GM12801 (cell line): ENCODE measurements around the gene TMEM63B.

ENCODE experiments used
- TF ChIP-seq, protein P1 (sequence below): IDR thresholded peaks from one replicate; pipeline ENCODE4 v1.5.1; 2011; ENCODE audit warnings: control low read depth; ENCODE audit not compliant: insufficient read length; ENCODE audit errors: extremely low read depth

The TMEM63B gene

DNA sequence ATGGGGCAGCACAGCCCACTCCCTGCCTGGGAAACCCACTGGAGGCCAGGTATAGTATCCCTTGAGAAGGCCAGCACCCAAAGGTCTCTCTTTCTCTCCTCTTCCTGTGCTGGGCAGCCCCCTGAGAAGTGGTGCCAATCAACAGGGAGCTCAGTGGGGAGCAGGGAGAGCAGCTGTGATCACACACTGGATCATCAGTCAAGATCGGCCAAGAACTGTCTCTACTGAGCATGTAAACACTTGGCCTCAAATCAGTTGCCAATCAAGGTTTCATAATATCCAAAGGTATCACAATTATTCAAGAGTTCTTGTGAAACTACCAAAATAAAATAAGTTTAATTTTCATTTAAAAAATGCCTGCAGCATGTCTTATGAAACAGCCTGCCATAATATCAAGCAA, 18.9 kb upstream of the TMEM63B start:
- TF ChIP-seq, protein P1, sequence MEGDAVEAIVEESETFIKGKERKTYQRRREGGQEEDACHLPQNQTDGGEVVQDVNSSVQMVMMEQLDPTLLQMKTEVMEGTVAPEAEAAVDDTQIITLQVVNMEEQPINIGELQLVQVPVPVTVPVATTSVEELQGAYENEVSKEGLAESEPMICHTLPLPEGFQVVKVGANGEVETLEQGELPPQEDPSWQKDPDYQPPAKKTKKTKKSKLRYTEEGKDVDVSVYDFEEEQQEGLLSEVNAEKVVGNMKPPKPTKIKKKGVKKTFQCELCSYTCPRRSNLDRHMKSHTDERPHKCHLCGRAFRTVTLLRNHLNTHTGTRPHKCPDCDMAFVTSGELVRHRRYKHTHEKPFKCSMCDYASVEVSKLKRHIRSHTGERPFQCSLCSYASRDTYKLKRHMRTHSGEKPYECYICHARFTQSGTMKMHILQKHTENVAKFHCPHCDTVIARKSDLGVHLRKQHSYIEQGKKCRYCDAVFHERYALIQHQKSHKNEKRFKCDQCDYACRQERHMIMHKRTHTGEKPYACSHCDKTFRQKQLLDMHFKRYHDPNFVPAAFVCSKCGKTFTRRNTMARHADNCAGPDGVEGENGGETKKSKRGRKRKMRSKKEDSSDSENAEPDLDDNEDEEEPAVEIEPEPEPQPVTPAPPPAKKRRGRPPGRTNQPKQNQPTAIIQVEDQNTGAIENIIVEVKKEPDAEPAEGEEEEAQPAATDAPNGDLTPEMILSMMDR = no peak

DNA sequence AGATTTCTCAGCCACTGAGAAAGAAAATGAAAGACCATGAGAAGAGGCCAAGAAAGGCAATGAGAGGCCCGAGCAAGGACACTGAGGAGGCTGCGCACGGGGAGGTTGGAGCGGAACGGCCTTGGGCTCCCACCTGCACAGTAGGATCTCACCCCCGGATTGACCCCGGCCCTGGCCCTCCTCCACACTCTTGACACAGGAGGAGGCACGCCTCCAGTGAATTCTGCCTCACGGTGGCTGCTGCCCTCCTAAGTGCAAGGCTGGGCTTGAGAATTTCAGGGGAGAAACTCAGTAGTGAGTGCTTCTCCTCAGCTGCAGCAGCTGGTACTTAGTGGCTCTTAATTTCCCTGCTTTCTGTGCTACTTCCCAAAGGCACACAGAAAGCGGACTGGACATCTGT, 18.1 kb upstream of the TMEM63B start:
- TF ChIP-seq, protein P1 = no peak

DNA sequence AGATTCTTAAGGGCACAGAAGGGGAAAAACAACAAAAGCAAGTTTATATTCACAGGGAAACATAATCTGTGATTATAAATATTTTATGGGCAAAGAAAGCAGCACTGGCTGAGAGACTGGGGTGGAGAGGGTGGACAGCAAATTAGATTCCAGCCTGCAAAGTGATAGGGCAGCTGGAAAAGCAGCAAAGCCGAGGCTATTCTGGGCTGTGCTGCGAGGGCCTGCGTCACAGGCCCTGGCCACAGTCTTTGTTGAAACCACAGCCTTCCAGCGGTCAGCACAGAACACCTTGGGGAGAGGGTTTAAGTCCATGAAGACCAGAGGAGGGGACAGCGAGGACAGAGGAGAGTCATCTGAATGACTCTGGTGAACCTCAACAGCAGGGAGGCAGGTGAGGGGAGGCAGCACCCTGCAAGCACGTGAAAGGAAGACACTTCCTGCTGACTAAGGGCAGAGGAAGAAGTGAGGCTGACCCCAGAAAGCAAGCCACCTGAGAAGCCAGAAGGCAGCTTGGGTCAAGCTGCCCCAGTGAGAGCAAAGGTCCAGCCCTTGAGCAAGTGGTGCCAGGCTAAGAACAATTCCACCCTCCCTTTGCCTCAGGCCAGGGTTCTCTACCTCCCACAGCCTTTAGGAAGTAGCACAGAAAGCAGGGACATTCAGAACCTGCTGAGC, 17.2 kb upstream of the TMEM63B start:
- TF ChIP-seq, protein P1 = no peak

DNA sequence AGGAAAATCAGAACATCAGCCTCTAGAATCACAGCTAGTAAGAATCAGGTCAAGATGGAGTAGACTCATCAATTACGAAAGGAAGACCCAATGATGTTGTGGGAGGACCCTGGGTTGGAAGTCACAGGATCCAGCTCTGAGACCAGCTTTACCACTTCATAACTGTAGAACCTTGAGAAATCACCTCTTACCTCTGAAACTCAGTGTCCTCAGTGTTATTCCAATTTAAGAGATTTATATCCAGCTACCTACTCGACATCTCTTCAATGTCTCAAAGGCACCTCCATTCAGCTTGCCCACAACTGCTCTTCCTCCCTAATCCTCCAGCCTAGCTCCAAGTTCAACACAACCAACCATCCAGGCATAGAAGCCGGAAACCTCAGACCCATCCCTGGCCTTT, 16.4 kb upstream of the TMEM63B start:
- TF ChIP-seq, protein P1 = no peak

DNA sequence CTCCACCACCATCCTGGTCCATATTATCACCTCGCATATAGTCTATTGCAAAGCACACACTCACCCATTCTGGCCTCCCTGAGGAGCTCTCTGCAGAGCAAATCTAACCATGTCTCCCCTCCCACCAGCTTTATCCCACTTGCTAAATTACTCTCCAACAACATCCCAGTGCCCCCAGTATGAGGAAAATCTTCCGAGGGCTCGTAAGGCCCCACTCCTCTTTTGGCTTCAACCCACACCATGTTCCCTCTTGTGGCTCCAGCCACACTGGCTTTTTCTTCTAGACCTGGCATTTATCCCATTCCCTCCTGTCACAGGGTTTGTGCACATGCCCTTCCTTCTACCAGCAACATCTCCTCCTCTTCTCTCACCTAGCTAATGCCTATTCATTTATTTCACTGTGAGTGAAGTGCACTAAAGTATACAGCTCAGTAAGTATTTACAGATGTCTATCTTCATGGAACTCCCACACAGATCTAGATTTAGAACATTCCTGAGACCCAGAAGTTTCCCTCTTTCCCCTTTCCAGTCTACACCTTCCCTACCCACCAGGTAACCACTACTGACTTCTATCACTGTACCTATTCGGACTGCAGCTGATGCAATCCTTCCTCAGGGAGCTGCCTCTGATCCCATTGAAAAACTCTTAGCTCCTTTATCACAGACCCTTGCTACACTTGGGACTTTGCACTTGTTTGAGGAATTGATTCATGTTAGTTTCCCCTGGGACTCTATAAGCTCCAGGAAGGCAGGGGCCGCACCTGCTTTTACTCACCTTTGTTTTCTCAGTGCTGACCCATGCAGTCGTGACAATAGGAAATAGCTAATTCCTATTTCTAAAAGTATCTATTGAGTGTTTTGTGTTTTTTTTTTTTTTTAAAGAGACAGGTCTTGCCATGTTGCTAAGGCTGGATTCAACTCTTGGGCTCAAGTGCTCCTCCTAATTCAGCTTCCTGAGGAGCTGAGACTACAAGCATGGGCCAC, 15.6 kb upstream of the TMEM63B start:
- TF ChIP-seq, protein P1 = no peak

DNA sequence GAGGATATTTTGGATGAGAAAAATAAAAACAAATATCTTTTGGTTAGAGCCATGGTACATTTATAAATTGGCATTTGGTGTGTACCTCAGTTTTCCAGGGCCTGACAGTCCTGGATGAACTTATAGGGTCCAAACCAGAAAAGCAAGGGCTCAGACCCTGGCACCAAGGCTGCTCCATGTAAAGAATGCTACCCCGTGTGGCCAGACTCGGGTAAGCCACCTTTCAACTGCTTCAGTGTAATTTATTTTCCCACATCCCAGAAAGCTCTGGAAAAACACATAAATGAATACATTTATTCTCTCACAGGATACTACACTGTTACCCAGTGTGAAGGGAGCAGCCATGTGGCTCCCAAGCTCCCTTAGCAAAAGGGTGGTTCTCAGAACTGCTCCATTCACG, 13.9 kb upstream of the TMEM63B start:
- TF ChIP-seq, protein P1 = no peak

DNA sequence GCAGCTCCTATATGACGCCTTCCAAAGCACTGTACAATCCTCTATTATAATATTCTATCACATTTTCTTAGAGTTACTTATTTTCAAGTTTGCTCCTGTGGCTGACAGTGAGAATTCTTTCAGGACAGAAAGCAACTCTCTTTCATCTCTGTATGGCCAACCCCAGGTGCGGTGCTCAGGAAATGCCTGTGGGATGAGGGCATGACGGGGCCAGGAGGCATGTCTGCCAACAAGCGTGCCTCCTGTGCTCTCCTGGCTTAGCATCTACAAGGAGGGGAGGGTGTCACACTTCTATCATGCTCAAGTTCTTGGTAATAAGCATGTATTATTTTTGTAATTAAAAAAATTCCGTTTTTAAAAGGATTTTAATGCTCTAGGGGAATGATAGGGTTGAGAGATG, 11.5 kb upstream of the TMEM63B start:
- TF ChIP-seq, protein P1 = no peak
